WI38 (cell line): ENCODE measurements around the gene PAOX.

Experiments
- H3K4me3 ChIP-seq: 2 replicates; pipeline ENCODE4 v1.5.1; 2011; ENCODE audit warnings: low read depth, mild to moderate bottlenecking, control low read depth, low read length
- TF ChIP-seq, protein P1 (sequence below): IDR thresholded peaks from 2 replicates; pipeline ENCODE4 v1.5.1; 2012; ENCODE audit warnings: low read depth, mild to moderate bottlenecking, control low read depth, low read length

Gene PAOX

DNA sequence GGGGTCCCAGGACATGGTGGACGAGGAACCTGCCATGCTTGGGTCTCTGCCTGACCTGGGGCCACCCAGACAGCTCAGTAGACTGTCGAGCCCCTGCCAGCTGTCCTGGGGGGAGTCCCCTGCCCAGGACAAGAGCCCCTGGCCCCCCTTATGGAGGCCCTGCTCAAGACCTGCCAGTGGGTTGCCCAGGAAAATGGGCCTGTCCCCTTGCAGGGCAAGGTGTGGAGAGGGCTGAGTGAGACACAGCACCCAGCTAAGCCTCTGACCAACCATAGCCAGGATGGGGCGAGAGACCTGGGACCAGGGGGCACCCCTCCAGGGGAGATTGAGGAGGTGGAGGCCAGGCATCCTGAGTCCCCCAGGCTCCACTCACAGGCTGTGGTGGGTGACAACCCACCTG lies 23.1 kb upstream of the PAOX start:
- no peak overlapping the region for H3K4me3 ChIP-seq
- TF ChIP-seq, protein P1, sequence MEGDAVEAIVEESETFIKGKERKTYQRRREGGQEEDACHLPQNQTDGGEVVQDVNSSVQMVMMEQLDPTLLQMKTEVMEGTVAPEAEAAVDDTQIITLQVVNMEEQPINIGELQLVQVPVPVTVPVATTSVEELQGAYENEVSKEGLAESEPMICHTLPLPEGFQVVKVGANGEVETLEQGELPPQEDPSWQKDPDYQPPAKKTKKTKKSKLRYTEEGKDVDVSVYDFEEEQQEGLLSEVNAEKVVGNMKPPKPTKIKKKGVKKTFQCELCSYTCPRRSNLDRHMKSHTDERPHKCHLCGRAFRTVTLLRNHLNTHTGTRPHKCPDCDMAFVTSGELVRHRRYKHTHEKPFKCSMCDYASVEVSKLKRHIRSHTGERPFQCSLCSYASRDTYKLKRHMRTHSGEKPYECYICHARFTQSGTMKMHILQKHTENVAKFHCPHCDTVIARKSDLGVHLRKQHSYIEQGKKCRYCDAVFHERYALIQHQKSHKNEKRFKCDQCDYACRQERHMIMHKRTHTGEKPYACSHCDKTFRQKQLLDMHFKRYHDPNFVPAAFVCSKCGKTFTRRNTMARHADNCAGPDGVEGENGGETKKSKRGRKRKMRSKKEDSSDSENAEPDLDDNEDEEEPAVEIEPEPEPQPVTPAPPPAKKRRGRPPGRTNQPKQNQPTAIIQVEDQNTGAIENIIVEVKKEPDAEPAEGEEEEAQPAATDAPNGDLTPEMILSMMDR: no peak

DNA sequence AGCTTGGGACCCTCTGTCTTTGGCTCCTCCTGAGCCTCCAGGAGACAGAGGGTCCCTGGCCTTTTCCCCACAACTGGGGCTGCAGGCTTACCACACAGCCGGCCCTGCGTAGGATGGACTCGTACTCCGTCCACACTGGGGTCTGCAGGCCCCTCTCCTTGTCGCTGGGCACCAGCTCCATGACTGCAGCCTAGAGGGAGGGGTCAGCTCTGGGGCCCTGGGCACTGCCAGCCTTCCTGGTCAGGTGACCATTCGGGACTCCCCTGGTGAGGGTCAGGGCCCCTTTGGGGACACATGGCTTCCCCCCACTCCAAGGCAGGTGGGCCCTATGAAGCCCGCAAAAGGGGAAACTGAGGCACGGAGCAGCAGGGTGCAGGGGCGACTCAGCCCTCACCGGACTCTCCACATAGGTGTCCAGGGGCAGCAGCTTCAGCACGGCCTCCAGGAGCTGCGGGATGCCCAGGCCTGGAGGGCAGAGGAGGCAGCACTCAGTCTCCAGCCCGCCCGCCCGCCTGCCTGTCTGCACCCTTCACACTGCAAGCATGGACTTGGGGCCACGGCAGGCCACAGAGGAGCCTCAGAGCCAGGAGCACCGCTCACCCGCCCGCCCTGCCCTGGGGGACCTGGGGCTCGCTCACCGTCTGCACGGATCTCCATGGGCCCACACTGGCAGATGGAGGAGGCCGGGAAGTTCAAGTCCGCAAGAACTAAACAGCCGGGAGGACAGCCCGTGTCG lies 22.3 kb upstream of the PAOX start:
- TF ChIP-seq, protein P1: no peak

DNA sequence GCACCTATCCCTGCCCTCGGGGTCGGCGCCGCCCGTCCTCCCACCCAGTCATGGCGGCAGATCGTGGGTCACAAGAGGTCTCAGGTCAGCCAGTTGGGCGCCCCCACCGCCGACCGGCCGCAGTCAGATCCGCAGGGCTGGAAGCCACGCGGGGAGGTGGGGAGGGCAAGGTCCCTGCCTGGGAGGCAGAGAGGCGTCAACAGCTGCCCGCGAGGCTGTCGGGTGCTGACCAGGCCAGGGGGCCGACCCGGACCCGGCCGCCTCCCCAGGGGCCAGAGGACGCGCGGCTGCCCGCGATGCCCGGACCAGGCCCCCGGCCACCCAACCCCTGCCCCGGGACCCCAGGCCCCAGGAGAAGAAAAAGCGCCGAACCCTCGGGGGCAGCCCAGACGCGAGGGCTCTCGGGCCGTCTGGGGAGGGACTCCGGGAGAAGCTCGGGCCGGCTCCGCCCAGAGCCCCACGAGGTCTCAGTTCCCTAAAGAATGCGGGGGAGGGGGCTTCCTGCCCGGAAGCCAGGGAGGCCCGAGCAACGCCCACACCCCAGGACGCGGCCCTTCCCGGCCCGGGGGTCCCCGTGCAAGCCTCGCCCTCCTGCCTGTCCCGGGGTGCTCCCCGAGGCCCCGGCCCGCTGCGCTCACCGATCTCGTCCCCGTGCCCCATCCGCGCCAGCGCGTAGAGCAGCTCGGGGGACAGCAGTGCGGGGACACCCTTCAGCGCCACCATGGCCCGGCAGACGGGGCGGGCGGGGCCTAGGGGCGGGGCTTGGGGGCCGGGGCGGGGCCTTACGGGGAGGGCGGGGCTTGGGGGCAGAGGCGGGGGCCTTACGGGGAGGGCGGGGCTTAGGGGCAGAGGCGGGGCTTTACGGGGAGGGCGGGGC lies 21.5 kb upstream of the PAOX start, which contains the start of gene FUOM:
FUOM (minus strand) TSS at position 735 of the 877 bp plus-strand sequence; CDS start at position 723, 12 bp downstream.
- TF ChIP-seq, protein P1: no peak
- H3K4me3 ChIP-seq: peak within 1 kb of the TSS; percentile 57

More for the DNA sequence above, 22.3 kb upstream of the PAOX start:
- H3K4me3 ChIP-seq: peak overlapping the region; percentile 57

DNA sequence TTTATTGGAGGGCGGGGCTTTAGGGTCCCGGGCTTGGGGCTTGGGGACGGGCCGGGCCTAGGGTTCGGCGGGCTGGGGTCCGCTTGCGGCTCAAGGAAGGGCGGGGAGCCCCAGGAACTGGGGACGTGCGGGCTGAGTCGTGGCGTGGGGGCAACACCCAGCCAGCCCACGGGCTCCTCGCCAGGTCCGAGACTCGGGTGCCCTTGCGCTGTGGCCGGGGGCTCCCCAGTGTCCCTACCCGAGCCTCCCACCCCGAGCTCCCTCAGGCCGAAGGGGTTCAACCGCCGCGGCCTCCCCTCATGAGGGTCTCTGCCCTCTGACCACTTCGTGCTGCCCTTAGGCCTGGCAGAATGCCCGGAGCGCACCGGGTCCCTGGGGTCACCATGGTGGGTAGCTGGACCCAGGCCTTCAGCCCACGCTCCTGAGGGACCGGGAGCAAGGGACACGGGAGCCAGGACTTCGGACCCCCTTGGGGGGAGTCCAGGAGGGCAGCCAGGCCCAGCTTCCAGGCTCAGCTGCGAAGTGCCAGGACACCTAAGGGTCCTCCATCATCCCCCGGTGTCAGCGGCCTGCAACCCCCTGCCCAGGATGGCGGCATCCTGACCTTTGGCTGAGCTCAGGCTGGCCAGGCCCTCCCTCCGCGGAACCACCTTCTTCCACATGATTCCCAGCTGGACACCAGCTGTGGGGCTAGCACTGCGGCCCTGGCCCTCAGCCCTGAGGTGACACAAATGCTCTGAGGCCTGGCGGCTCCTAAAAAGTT lies 20.7 kb upstream of the PAOX start:
- no peak overlapping the region for H3K4me3 ChIP-seq
- TF ChIP-seq, protein P1: no peak

DNA sequence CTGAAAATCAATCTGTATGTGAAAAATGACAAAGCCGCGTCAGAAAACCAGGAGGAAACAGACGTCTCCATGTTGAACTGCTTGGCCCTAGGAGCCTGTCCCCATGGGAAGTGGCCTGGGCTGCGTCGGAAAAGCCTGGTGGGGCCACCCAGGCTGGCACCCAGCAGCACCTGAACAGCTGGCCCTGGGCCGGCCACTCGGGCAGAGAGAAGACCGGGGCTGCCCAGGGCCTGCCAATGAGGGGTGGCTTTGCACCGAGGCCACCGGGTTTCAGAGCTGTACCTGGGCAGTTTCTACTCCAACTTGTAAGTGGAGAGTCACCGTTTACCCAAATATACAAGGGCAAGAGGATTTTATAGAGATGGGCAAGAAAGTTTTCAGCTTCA lies 20.1 kb upstream of the PAOX start:
- TF ChIP-seq, protein P1: no peak
- H3K4me3 ChIP-seq: no peak overlapping the region

DNA sequence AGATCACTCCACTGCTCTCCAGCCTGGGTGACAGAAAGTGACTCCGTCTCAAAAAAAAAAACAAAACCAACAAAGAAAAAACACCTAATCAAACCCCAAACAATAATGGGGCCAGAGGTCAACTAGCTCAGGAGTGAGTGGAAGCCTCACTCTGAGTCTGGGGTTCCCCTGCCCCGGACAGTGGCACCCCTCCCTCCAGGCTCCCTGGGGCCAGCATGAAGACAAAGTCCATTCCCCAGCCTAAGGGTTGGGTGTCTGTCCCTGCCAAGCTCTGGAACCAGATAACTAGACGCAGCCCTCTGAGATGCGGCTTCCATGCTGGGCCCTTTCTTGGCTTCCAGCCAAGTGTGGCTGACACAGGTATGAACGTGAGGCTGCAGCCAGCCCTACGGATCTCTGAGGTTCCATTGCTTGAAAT lies 19.5 kb upstream of the PAOX start:
- no peak overlapping the region for H3K4me3 ChIP-seq
- TF ChIP-seq, protein P1: no peak
